Endothelial cell of umbilical vein (primary cell): ENCODE results near the gene LAMC1. TPM values are rescaled to one million over a fixed set of nuclear protein-coding genes. Genes with fewer than 3 reads are reported as not detected.

Source experiments
- BruUV-seq: library from RNA; stranded (reverse); fragments of 400-500 nt; replicated peaks from 2 replicates; lab custom pipeline; 2021; lab: Mats Ljungman, UMichigan
- CTCF ChIA-PET: fragments of 300-600, 350-600 bp; sonication (Branson Sonifier 250); formaldehyde crosslinking; loops from one replicate; lab custom pipeline; 2021; ENCODE audit warnings: antibody characterized with exemption, inconsistent platforms; lab: Charles Lee
- POLR2A ChIA-PET: fragments of 300-600, 350-600 bp; sonication (Branson Sonifier 250); formaldehyde crosslinking; loops from one replicate; lab custom pipeline; 2021; ENCODE audit warnings: antibody characterized with exemption, inconsistent platforms; lab: Charles Lee
- DNase-seq: peaks from one replicate; pipeline ENCODE4 v3.0.0-alpha.2; 2011; ENCODE audit warnings: low read depth, low spot score
- FAIRE-seq: peaks from 2 replicates; lab custom pipeline; 2011; peaks lifted over from hg19 to GRCh38; lab: Jason Lieb, UNC
- H2AFZ ChIP-seq: 2 replicates; pipeline ENCODE4 v1.6.0; 2012; ENCODE audit warnings: low read depth, low read length, control low read depth, inconsistent platforms
- H3K27ac ChIP-seq: 2 replicates; pipeline ENCODE4 v1.5.1; 2011; ENCODE audit warnings: low read depth, mild to moderate bottlenecking, control low read depth, low read length, moderate library complexity; ENCODE audit not compliant: insufficient read depth
- H3K27me3 ChIP-seq, 2 experiments: 2 replicates each; pipeline versions ENCODE4 v1.6.0 to v1.6.1; 2011; ENCODE audit warnings: low read length in 2 of 2, mixed read lengths in 1 of 2; ENCODE audit not compliant: control insufficient read depth in 2 of 2, insufficient read depth in 2 of 2
- H3K36me3 ChIP-seq, 2 experiments: 2 replicates in 1 of 2; 3 replicates in 1 of 2; pipeline ENCODE4 v1.5.1; 2011; ENCODE audit warnings: low read length in 2 of 2, mild to moderate bottlenecking in 1 of 2, moderate library complexity in 1 of 2; ENCODE audit not compliant: control insufficient read depth in 2 of 2, insufficient read depth in 2 of 2; ENCODE audit errors: extremely low read depth in 1 of 2
- H3K4me1 ChIP-seq: 3 replicates; pipeline ENCODE4 v1.5.1; 2011; ENCODE audit warnings: mild to moderate bottlenecking, low read length; ENCODE audit not compliant: control insufficient read depth, insufficient read depth; ENCODE audit errors: extremely low read depth
- H3K4me2 ChIP-seq: 2 replicates; pipeline ENCODE4 v1.6.1; 2011; ENCODE audit warnings: low read length, control low read depth, mixed read lengths; ENCODE audit not compliant: insufficient read depth
- H3K4me3 ChIP-seq, 3 experiments: fragments of 200-600 bp in 1 of 3; sonication (generic), shearing (Covaris generic) in 1 of 3; replicated peaks in 1 of 3; 2 replicates each; pipeline ENCODE4 v1.5.1; 2011 to 2016; ENCODE audit warnings: control low read depth in 3 of 3, low read length in 3 of 3, mild to moderate bottlenecking in 2 of 3, inconsistent platforms in 1 of 3, low read depth in 1 of 3, moderate library complexity in 1 of 3; ENCODE audit not compliant: insufficient read depth in 1 of 3
- H3K79me2 ChIP-seq: 2 replicates; pipeline ENCODE4 v1.6.0; 2012; ENCODE audit warnings: low read length, inconsistent platforms; ENCODE audit not compliant: control insufficient read depth, insufficient read depth
- H3K9ac ChIP-seq: replicated peaks from 2 replicates; pipeline ENCODE3; 2011; ENCODE audit warnings: low read length, control low read depth; ENCODE audit not compliant: insufficient read depth; ENCODE audit errors: extremely low read depth
- H3K9me1 ChIP-seq: replicated peaks from 3 replicates; pipeline ENCODE4 v1.6.0; 2011; ENCODE audit warnings: mild to moderate bottlenecking, low read length; ENCODE audit not compliant: control insufficient read depth, insufficient read depth; ENCODE audit errors: extremely low read depth
- H3K9me3 ChIP-seq: replicated peaks from 2 replicates; pipeline ENCODE4 v1.5.1; 2012; ENCODE audit warnings: low read length, inconsistent platforms; ENCODE audit not compliant: control insufficient read depth, insufficient read depth
- H4K20me1 ChIP-seq: replicated peaks from 2 replicates; pipeline ENCODE3; 2011; ENCODE audit warnings: mild to moderate bottlenecking, low read length; ENCODE audit not compliant: control insufficient read depth, insufficient read depth; ENCODE audit errors: extremely low read depth
- CTCF ChIP-seq, 2 donors: IDR thresholded peaks; 1 replicate in 1 of 2; 2 replicates in 1 of 2; pipeline ENCODE4 v1.5.1; 2011; ENCODE audit warnings: low read length in 2 of 2, mild to moderate bottlenecking in 2 of 2, moderate library complexity in 2 of 2, control low read depth in 1 of 2, inconsistent platforms in 1 of 2, low read depth in 1 of 2; ENCODE audit not compliant: insufficient read depth in 1 of 2; ENCODE audit errors: extremely low read depth in 1 of 2
- EZH2 ChIP-seq: IDR thresholded peaks from 2 replicates; pipeline ENCODE4 v1.6.1; 2012; ENCODE audit warnings: borderline replicate concordance, low read depth, mild to moderate bottlenecking, moderate library complexity, low read length, inconsistent platforms; ENCODE audit not compliant: severe bottlenecking
- FOS ChIP-seq: IDR thresholded peaks from 2 replicates; pipeline ENCODE4 v1.6.1; 2011; ENCODE audit warnings: mild to moderate bottlenecking, low read length, moderate library complexity, borderline replicate concordance; ENCODE audit not compliant: insufficient read depth
- GATA2 ChIP-seq: IDR thresholded peaks from 2 replicates; pipeline ENCODE4 v1.7.0; 2011; ENCODE audit warnings: low read depth, mild to moderate bottlenecking, moderate library complexity, mixed read lengths, low read length; ENCODE audit not compliant: insufficient read length, insufficient read depth
- JUN ChIP-seq: IDR thresholded peaks from 2 replicates; pipeline ENCODE4 v1.6.1; 2011; ENCODE audit warnings: borderline replicate concordance, low read depth; ENCODE audit not compliant: insufficient read length, insufficient read depth
- MAX ChIP-seq: IDR thresholded peaks from 2 replicates; pipeline ENCODE4 v1.6.1; 2011; ENCODE audit not compliant: insufficient read depth, insufficient read length
- MYC ChIP-seq: IDR thresholded peaks from one replicate; pipeline ENCODE4 v1.6.1; 2011; ENCODE audit warnings: mild to moderate bottlenecking, low read depth, low read length
- POLR2A ChIP-seq: IDR thresholded peaks from 2 replicates; pipeline ENCODE4 v1.6.1; 2012; ENCODE audit warnings: low read depth, mild to moderate bottlenecking, control low read depth, low read length
- POLR2AphosphoS5 ChIP-seq: IDR thresholded peaks from 2 replicates; pipeline ENCODE4 v1.6.1; 2012; ENCODE audit warnings: low read depth, mild to moderate bottlenecking, control low read depth, low read length, moderate library complexity; ENCODE audit not compliant: insufficient read depth
- dilution Hi-C: fragments of 300-500 bp; cut with MboI; formaldehyde crosslinking; loops from one replicate; pipeline ENCODE4 v1.15.0; 2019; ENCODE audit warnings: low sequenced_read_pairs; ENCODE audit not compliant: extremely low pct_ligation_motif_present
- intact Hi-C: fragments of 100-400 bp; cut with micrococcal nuclease; formaldehyde crosslinking; loops from one replicate; pipeline ENCODE4 v1.10.0; 2022
- polyA plus RNA-seq, 4 experiments: library from polyadenylated mRNA; depleted of rRNA in 3 of 4; stranded (reverse) in 3 of 4; unstranded in 1 of 4; fragments of >200 nt; gene quantifications; 2 replicates each; pipeline versions ENCODE4 v1.2.1 to v1.2.3, GENCODE V29; 2011 to 2012; ENCODE audit warnings: missing spikeins in 1 of 4
- total RNA-seq: library from RNA; stranded (reverse); gene quantifications from 2 replicates; pipeline ENCODE4 v1.2.3, GENCODE V29; 2021

Gene LAMC1
- total and polyA plus RNA-seq, 2 donors (not counting 3 experiments of a cell fraction or from before 2014, with no cell fraction given) = 92.5 to 216 TPM

- FAIRE-seq (no peak), DNase-seq (no peak)
- Histone ChIP-seq H3K36me3 (no peaks in the 10 kb centered on the region), H3K4me2 (no peak overlapping the region), H4K20me1 (no peaks in the 10 kb centered on the region), H3K9me3 (no peaks in the 10 kb centered on the region), H2AFZ (no peak overlapping the region), H3K4me1 (peaks cover 25% of the 10 kb centered on the region), H3K9ac (no peak overlapping the region), H3K9me1 (no peaks in the 10 kb centered on the region), H3K27me3 (no peaks in the 10 kb centered on the region), H3K4me3 (no peak overlapping the region), H3K27ac (no peak overlapping the region), H3K79me2 (no peaks in the 10 kb centered on the region)
- ChIA-PET POLR2A (no interaction called here), CTCF (interaction anchor here (2.0 kb wide), 1 partner anchor 61 kb away, joined by 7 read pairs; no protein-coding TSS in a partner anchor)
- TF ChIP-seq JUN (no peak), CTCF (IDR thresholded peaks at IDR 0.05; ENCODE audit: extremely low read depth in 1 of 2, insufficient read depth in 1 of 2, low read depth in 1 of 2, low read length in 2 of 2) (no peak), MAX (no peak), FOS (no peak), GATA2 (no peak), POLR2A (no peak), MYC (no peak), EZH2 (no peak), POLR2AphosphoS5 (no peak)
- dilution Hi-C loops (no loop called here), intact Hi-C loops (no loop called here)
- BruUV-seq = no TSS peak
Measured at GRCh38 chr1:183166454-183166853, 143.2 kb downstream of the LAMC1 start.
